Breast epithelium (tissue), 3 donors: ENCODE measurements around the gene SLC34A3.

Experiments
- CTCF ChIP-seq, 3 donors: fragments of 450-650 bp; IDR thresholded peaks; one replicate each; pipeline ENCODE4 v1.5.1; 2016 to 2017; ENCODE audit warnings: antibody characterized with exemption in 3 of 3, mild to moderate bottlenecking in 3 of 3, moderate library complexity in 3 of 3
- POLR2AphosphoS5 ChIP-seq, 3 donors: sonication (generic); formaldehyde crosslinking; IDR thresholded peaks; one replicate each; pipeline ENCODE4 v1.6.1; 2017; ENCODE audit warnings: antibody characterized with exemption in 3 of 3

- TF ChIP-seq CTCF (IDR thresholded peaks at IDR 0.05) = no peak
- TF ChIP-seq POLR2AphosphoS5 (IDR thresholded peaks at IDR 0.05) = no peak
Measured at GRCh38 chr9:137198902-137199283, 31.8 kb upstream of the SLC34A3 start.
